ENCODE data around the gene TUT7. TPM values are rescaled to one million over a fixed set of nuclear protein-coding genes. Genes with fewer than 3 reads are reported as not detected.
"Not testable (repeated sequence)": the region's sequence is repeated elsewhere in the genome, so short reads cannot be mapped to it uniquely, and the experiment has no call there.

The TUT7 gene
- total RNA-seq, 1 donor from 2014 or later: 15.0 TPM

- Histone ChIP-seq H3K9me3 (replicated peaks) (peaks cover 28% of the 10 kb centered on the region), H3K27me3 (ENCODE audit: low read depth) (peaks cover 36% of the 10 kb centered on the region), H3K36me3 (no peaks in the 10 kb centered on the region), H3K4me1 (no peaks in the 10 kb centered on the region), H3K4me3 (no peak overlapping the region), H3K27ac (replicated peaks) (no peak overlapping the region)
- no peak for DNase-seq
- TF ChIP-seq, protein P1, sequence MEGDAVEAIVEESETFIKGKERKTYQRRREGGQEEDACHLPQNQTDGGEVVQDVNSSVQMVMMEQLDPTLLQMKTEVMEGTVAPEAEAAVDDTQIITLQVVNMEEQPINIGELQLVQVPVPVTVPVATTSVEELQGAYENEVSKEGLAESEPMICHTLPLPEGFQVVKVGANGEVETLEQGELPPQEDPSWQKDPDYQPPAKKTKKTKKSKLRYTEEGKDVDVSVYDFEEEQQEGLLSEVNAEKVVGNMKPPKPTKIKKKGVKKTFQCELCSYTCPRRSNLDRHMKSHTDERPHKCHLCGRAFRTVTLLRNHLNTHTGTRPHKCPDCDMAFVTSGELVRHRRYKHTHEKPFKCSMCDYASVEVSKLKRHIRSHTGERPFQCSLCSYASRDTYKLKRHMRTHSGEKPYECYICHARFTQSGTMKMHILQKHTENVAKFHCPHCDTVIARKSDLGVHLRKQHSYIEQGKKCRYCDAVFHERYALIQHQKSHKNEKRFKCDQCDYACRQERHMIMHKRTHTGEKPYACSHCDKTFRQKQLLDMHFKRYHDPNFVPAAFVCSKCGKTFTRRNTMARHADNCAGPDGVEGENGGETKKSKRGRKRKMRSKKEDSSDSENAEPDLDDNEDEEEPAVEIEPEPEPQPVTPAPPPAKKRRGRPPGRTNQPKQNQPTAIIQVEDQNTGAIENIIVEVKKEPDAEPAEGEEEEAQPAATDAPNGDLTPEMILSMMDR (IDR thresholded peaks at IDR 0.05; ENCODE audit: borderline replicate concordance): no peak
- intact Hi-C loops (cut with micrococcal nuclease): no loop called here
Observed at GRCh38 chr9:86387376-86387775, 33.2 kb upstream of the TUT7 start.

GRCh38 chr9:86383000-86383399, 28.8 kb upstream of the TUT7 start:
- H3K27ac ChIP-seq (replicated peaks); H3K4me3 ChIP-seq; H3K4me1 ChIP-seq; intact Hi-C loops (cut with micrococcal nuclease); DNase-seq; H3K36me3 ChIP-seq: not testable (repeated sequence)
- Histone ChIP-seq H3K27me3 (ENCODE audit: low read depth) (peaks cover 12% of the 10 kb centered on the region), H3K9me3 (replicated peaks) (peaks cover 24% of the 10 kb centered on the region)

GRCh38 chr9:86376016-86376415, 21.8 kb upstream of the TUT7 start:
- no peak for DNase-seq
- intact Hi-C loops (cut with micrococcal nuclease): no loop called here
- Histone ChIP-seq H3K4me1 (no peaks in the 10 kb centered on the region), H3K9me3 (replicated peaks) (peaks cover 19% of the 10 kb centered on the region), H3K4me3 (no peak overlapping the region), H3K27ac (replicated peaks) (no peak overlapping the region), H3K36me3 (no peaks in the 10 kb centered on the region), H3K27me3 (ENCODE audit: low read depth) (peaks cover 25% of the 10 kb centered on the region)
- TF ChIP-seq, protein P1 (IDR thresholded peaks at IDR 0.05; ENCODE audit: borderline replicate concordance): no peak

- Histone ChIP-seq H3K4me1 (no peaks in the 10 kb centered on the region), H3K36me3 (no peaks in the 10 kb centered on the region), H3K27ac (replicated peaks) (no peak overlapping the region), H3K27me3 (ENCODE audit: low read depth) (peaks cover 13% of the 10 kb centered on the region), H3K9me3 (replicated peaks) (peaks cover 45% of the 10 kb centered on the region), H3K4me3 (no peak overlapping the region)
- intact Hi-C loops (cut with micrococcal nuclease): no loop called here
- TF ChIP-seq, protein P1 (IDR thresholded peaks at IDR 0.05; ENCODE audit: borderline replicate concordance): no peak
- DNase-seq: no peak
Observed at GRCh38 chr9:86369810-86370209, 15.6 kb upstream of the TUT7 start.

GRCh38 chr9:86368871-86369521, 14.8 kb upstream of the TUT7 start:
- H3K36me3 ChIP-seq: no peaks in the 10 kb centered on the region
- peaks cover 13% of the 10 kb centered on the region for H3K27me3 ChIP-seq (ENCODE audit: low read depth)
- no peaks in the 10 kb centered on the region for H3K4me1 ChIP-seq
- intact Hi-C loops (cut with micrococcal nuclease): no loop called here
- DNase-seq: no peak
- no peak overlapping the region for H3K27ac ChIP-seq (replicated peaks)
- peaks cover 45% of the 10 kb centered on the region for H3K9me3 ChIP-seq (replicated peaks)
- TF ChIP-seq, protein P1 (IDR thresholded peaks at IDR 0.05; ENCODE audit: borderline replicate concordance): no peak
- no peak overlapping the region for H3K4me3 ChIP-seq

- H3K27me3 ChIP-seq (ENCODE audit: low read depth): no peaks in the 10 kb centered on the region
- H3K9me3 ChIP-seq (replicated peaks): no peaks in the 10 kb centered on the region
- TF ChIP-seq, protein P1 (IDR thresholded peaks at IDR 0.05; ENCODE audit: borderline replicate concordance): no peak
- DNase-seq: no peak
- no peaks in the 10 kb centered on the region for H3K4me1 ChIP-seq
- no peak overlapping the region for H3K27ac ChIP-seq (replicated peaks)
- no peaks in the 10 kb centered on the region for H3K36me3 ChIP-seq
- H3K4me3 ChIP-seq: no peak overlapping the region
- intact Hi-C loops (cut with micrococcal nuclease): no loop called here
Observed at GRCh38 chr9:86361176-86361575, 7.0 kb upstream of the TUT7 start.

All from left ventricle myocardium inferior (tissue), 1 donor.